Measurements from ENCODE around the gene SERPINB13. TPM values are rescaled to one million over a fixed set of nuclear protein-coding genes. Genes with fewer than 3 reads are reported as not detected.

SERPINB13 gene
- total RNA-seq, 1 donor from 2014 or later, result not detected

GRCh38 chr18:63613420-63613819 lies 26.3 kb downstream of the SERPINB13 start:
- H3K9me3 ChIP-seq (replicated peaks), result no peaks in the 10 kb centered on the region
- no peak overlapping the region for H3K27ac ChIP-seq (replicated peaks)
- DNase-seq, result no peak
- H3K36me3 ChIP-seq, result no peaks in the 10 kb centered on the region
- H3K27me3 ChIP-seq (ENCODE audit: low read depth), result no peaks in the 10 kb centered on the region
- no peak for TF ChIP-seq CTCF (IDR thresholded peaks at IDR 0.05; ENCODE audit: borderline replicate concordance)
- intact Hi-C loops (cut with micrococcal nuclease), result no loop called here
- no peak overlapping the region for H3K4me3 ChIP-seq
- no peaks in the 10 kb centered on the region for H3K4me1 ChIP-seq

- no peaks in the 10 kb centered on the region for H3K27me3 ChIP-seq (ENCODE audit: low read depth)
- H3K4me1 ChIP-seq, result no peaks in the 10 kb centered on the region
- peaks cover 29% of the 10 kb centered on the region for H3K9me3 ChIP-seq (replicated peaks)
- no peak overlapping the region for H3K27ac ChIP-seq (replicated peaks)
- DNase-seq, result no peak
- no peak for TF ChIP-seq CTCF (IDR thresholded peaks at IDR 0.05; ENCODE audit: borderline replicate concordance)
- H3K4me3 ChIP-seq, result no peak overlapping the region
- H3K36me3 ChIP-seq, result no peaks in the 10 kb centered on the region
- intact Hi-C loops (cut with micrococcal nuclease), result no loop called here
Measured at GRCh38 chr18:63617049-63617914, 30.1 kb downstream of the SERPINB13 start.

GRCh38 chr18:63617915-63618234 lies 30.7 kb downstream of the SERPINB13 start:
- no peaks in the 10 kb centered on the region for H3K27me3 ChIP-seq (ENCODE audit: low read depth)
- no peak overlapping the region for H3K27ac ChIP-seq (replicated peaks)
- no peak for DNase-seq
- TF ChIP-seq CTCF (IDR thresholded peaks at IDR 0.05; ENCODE audit: borderline replicate concordance), result no peak
- H3K36me3 ChIP-seq, result no peaks in the 10 kb centered on the region
- H3K4me3 ChIP-seq, result no peak overlapping the region
- peaks cover 29% of the 10 kb centered on the region for H3K9me3 ChIP-seq (replicated peaks)
- intact Hi-C loops (cut with micrococcal nuclease), result no loop called here
- H3K4me1 ChIP-seq, result no peaks in the 10 kb centered on the region

- H3K4me3 ChIP-seq, result no peak overlapping the region
- intact Hi-C loops (cut with micrococcal nuclease), result no loop called here
- no peak for TF ChIP-seq CTCF (IDR thresholded peaks at IDR 0.05; ENCODE audit: borderline replicate concordance)
- H3K4me1 ChIP-seq, result no peaks in the 10 kb centered on the region
- H3K27ac ChIP-seq (replicated peaks), result no peak overlapping the region
- H3K36me3 ChIP-seq, result no peaks in the 10 kb centered on the region
- no peaks in the 10 kb centered on the region for H3K27me3 ChIP-seq (ENCODE audit: low read depth)
- H3K9me3 ChIP-seq (replicated peaks), result peaks cover 39% of the 10 kb centered on the region
- DNase-seq, result no peak
Measured at GRCh38 chr18:63619661-63620060, 32.5 kb downstream of the SERPINB13 start.

GRCh38 chr18:63624863-63625262 lies 37.7 kb downstream of the SERPINB13 start:
- TF ChIP-seq CTCF (IDR thresholded peaks at IDR 0.05; ENCODE audit: borderline replicate concordance), result no peak
- Histone ChIP-seq H3K27ac (replicated peaks) (no peak overlapping the region), H3K27me3 (ENCODE audit: low read depth) (no peaks in the 10 kb centered on the region), H3K36me3 (no peaks in the 10 kb centered on the region), H3K4me1 (no peaks in the 10 kb centered on the region), H3K9me3 (replicated peaks) (peaks cover 68% of the 10 kb centered on the region), H3K4me3 (no peak overlapping the region)
- no peak for DNase-seq
- intact Hi-C loops (cut with micrococcal nuclease), result no loop called here

Data from left ventricle myocardium inferior (tissue), 1 donor.